Breast epithelium (tissue), 3 donors: ENCODE results near the gene FMNL1.

Experiments used
- CTCF ChIP-seq, 3 donors: fragments of 450-650 bp; IDR thresholded peaks; one replicate each; pipeline ENCODE4 v1.5.1; 2016 to 2017; ENCODE audit warnings: antibody characterized with exemption in 3 of 3, mild to moderate bottlenecking in 3 of 3, moderate library complexity in 3 of 3
- POLR2A ChIP-seq: fragments of 450-650 bp; IDR thresholded peaks from one replicate; pipeline ENCODE4 v1.6.1; 2016; ENCODE audit warnings: antibody characterized with exemption, mild to moderate bottlenecking, moderate library complexity
- POLR2AphosphoS5 ChIP-seq, 3 donors: sonication (generic); formaldehyde crosslinking; IDR thresholded peaks; one replicate each; pipeline ENCODE4 v1.6.1; 2017; ENCODE audit warnings: antibody characterized with exemption in 3 of 3

GRCh38 chr17:45274033-45274432 is 52.3 kb downstream of the FMNL1 start:
- TF ChIP-seq CTCF (IDR thresholded peaks at IDR 0.05) (no peak), POLR2A (no peak), POLR2AphosphoS5 (IDR thresholded peaks at IDR 0.05) (no peak)
